Gastrocnemius medialis (tissue), 4 donors: ENCODE measurements around the gene OTOG.

Experiments
- POLR2A ChIP-seq, 2 donors: fragments of 450-650 bp; IDR thresholded peaks; one replicate each; pipeline ENCODE4 v1.6.1; 2017; ENCODE audit warnings: antibody characterized with exemption in 2 of 2, mild to moderate bottlenecking in 2 of 2, moderate library complexity in 2 of 2
- TF ChIP-seq, protein P1 (sequence below), 5 experiments: fragments of 450-650 bp in 3 of 5; fragments of 200-600 bp in 2 of 5; sonication (generic) in 2 of 5; IDR thresholded peaks in 4 of 5; conservative IDR thresholded peaks in 1 of 5; 1 replicate in 4 of 5; 2 replicates in 1 of 5; pipeline ENCODE4 v1.5.1; 2016 to 2019; ENCODE audit warnings: antibody characterized with exemption in 5 of 5, mild to moderate bottlenecking in 3 of 5, moderate library complexity in 3 of 5

DNA sequence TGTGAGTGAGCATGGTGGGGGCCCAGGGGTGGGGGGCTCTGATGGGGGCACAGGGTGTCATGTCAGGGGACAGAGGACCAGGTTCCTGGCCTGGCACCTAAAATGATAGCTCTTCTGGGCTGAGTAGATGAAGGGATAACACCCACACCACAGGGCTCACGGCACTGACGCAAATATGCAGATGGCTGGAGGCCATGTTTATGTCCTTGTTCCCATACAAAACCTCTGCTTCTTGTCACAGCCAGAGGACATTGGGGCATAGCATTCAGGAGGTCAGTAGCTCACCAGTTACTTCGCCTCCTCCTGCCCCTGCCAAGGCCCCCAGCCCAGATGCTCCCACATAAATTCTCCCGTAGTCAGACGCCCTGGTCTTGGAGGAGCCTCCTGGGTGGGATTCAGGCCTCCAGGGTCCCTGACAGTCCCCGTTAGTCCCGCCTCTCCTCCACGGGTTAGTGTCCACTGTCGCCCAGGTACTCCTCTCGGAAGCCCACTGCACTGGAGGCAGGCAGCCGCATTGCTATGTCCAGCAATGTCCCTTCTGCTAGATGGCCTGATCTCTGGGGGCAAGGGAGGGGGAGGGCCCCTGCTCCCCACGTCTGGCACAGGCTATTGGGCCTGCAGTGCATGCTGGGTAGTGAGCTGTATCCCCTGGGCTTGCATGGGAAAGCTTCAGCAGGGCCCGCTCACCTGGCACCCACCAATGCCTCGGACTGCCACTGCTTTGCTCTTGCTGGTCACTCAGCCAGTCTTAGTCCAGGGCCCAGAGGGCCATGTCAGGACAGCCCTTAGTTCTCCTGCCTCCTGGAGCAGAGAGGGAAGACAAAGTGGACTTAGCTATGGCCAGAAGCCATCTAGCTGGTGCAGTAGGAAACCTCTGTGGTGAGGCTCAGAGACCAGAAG lies 96.7 kb downstream of the OTOG start:
- TF ChIP-seq, protein P1, sequence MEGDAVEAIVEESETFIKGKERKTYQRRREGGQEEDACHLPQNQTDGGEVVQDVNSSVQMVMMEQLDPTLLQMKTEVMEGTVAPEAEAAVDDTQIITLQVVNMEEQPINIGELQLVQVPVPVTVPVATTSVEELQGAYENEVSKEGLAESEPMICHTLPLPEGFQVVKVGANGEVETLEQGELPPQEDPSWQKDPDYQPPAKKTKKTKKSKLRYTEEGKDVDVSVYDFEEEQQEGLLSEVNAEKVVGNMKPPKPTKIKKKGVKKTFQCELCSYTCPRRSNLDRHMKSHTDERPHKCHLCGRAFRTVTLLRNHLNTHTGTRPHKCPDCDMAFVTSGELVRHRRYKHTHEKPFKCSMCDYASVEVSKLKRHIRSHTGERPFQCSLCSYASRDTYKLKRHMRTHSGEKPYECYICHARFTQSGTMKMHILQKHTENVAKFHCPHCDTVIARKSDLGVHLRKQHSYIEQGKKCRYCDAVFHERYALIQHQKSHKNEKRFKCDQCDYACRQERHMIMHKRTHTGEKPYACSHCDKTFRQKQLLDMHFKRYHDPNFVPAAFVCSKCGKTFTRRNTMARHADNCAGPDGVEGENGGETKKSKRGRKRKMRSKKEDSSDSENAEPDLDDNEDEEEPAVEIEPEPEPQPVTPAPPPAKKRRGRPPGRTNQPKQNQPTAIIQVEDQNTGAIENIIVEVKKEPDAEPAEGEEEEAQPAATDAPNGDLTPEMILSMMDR (IDR thresholded peaks at IDR 0.05 in 4 of 5, conservative IDR thresholded peaks at IDR 0.05 in 1 of 5), result no peak
- no peak for TF ChIP-seq POLR2A (IDR thresholded peaks at IDR 0.05)
